Heart left ventricle (tissue), 13 donors: Measurements from ENCODE around the gene ERCC6L2.

ENCODE experiments used
- POLR2A ChIP-seq, 2 donors: fragments of 450-650 bp; IDR thresholded peaks; one replicate each; pipeline ENCODE4 v1.6.1; 2017; ENCODE audit warnings: antibody characterized with exemption in 2 of 2, mild to moderate bottlenecking in 2 of 2, moderate library complexity in 2 of 2
- TF ChIP-seq, protein P1 (sequence below), 12 donors: fragments of 200-600 bp; sonication (generic) in 4 of 12; IDR thresholded peaks; one replicate each; pipeline versions ENCODE4 v1.5.0 to v1.8.0; 2018 to 2022; ENCODE audit warnings: antibody characterized with exemption in 12 of 12, mild to moderate bottlenecking in 5 of 12
- donor health status: ischemic (EF 13 %, LVEDD 7.1; RV severe dilation, severe dysfunction).
- donor health status: DM: no; HTN: yes; CAD: no.
- donor health status: DM: no; HTN: no; CAD: no.
- donor health status: ischemic (EF 25% LVEDD 6.9; RV normal size, moderate dysfunction).
- donor health status: ischemic (EF 25% LVEDD 5.7; RV mildly dilated, moderate dysfunction).
- donor health status: ischemic (EF 35%, LVEDD 5.7; RV mildly dilated, moderate dysfunction).
- donor health status: nonischemic (EF 11% LVEDD 7.7; RV severe dilation, severe dysfunction).
- donor health status: DM: yes; HTN: yes; CAD: no.
- donor health status: PGD.
- donor health status: ischemic (EF 29% LVEDD 5.4; RV normal size, mild dysfunction).
- donor health status: nonischemic (EF 23%, LVEDD 6.1; RV moderate dilation, normal function).

DNA sequence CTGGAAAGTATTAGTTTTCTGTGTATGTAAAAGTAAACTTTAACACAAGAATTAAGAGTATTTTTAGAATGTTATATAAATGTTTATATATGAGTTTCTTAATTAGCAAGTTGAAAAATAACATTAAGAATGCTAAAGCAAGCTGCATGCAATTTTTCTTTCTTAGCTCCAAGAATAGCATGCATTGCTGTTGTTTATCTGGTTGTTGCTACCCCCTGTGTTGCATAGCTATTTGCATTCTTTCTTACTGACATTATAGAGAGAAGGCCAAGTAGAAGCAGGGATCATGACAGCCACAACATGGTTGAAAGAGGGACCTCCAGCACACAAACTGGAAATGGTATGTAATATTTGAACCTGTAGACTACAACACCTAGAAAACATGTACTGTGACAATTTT is 94.8 kb downstream of the ERCC6L2 start:
- TF ChIP-seq, protein P1, sequence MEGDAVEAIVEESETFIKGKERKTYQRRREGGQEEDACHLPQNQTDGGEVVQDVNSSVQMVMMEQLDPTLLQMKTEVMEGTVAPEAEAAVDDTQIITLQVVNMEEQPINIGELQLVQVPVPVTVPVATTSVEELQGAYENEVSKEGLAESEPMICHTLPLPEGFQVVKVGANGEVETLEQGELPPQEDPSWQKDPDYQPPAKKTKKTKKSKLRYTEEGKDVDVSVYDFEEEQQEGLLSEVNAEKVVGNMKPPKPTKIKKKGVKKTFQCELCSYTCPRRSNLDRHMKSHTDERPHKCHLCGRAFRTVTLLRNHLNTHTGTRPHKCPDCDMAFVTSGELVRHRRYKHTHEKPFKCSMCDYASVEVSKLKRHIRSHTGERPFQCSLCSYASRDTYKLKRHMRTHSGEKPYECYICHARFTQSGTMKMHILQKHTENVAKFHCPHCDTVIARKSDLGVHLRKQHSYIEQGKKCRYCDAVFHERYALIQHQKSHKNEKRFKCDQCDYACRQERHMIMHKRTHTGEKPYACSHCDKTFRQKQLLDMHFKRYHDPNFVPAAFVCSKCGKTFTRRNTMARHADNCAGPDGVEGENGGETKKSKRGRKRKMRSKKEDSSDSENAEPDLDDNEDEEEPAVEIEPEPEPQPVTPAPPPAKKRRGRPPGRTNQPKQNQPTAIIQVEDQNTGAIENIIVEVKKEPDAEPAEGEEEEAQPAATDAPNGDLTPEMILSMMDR (IDR thresholded peaks at IDR 0.05), result no peak
- TF ChIP-seq POLR2A (IDR thresholded peaks at IDR 0.05), result no peak
